Measurements from ENCODE around the gene DOCK9.

Gene DOCK9

GRCh38 chr13:98976338-98976737, 1.5 kb downstream of the DOCK9 start:
- no peak for DNase-seq

GRCh38 chr13:98975822-98976261, 2.0 kb downstream of the DOCK9 start:
- DNase-seq = no peak

DNA sequence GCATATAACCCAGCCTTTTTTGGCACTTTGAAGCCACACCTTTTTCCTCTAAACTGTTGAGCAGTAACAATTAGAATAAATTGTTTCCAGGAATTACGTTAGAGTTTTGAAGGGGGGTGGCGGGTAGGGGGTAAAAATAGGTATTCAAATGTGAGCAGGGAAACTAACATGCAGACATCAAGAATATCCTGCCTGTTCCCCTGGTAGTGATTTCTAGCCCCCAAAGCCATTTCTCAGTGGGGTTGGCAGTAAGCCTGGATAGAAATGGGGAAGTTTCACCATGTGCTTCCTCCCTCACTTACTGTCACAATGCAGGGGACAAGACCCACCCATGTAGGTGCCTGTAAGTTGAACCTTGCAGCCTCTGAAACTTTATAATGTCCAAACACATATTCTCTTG, 3.8 kb downstream of the DOCK9 start:
- no peak for DNase-seq

- no peak for DNase-seq
Measured at GRCh38 chr13:98972627-98973026, 5.2 kb downstream of the DOCK9 start.

DNA sequence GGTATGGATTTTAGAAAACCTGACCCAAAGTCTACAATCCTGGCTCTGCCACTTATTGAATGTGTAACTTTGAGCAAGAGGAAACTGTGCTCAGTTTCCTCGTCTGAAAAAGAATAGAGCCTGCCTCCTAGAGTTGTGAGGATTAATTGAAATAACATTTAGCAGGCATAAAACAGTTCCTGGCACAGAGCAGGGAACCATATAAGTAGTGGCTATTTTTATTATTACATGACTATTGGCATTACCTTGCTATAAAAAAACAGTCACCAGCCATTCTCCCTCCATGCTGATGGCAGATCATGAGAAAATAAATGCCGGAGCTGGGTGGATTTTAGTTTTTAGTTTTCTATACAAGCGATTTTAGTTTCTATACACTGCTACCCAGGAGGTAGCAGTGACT, 5.8 kb downstream of the DOCK9 start:
- no peak for DNase-seq

DNA sequence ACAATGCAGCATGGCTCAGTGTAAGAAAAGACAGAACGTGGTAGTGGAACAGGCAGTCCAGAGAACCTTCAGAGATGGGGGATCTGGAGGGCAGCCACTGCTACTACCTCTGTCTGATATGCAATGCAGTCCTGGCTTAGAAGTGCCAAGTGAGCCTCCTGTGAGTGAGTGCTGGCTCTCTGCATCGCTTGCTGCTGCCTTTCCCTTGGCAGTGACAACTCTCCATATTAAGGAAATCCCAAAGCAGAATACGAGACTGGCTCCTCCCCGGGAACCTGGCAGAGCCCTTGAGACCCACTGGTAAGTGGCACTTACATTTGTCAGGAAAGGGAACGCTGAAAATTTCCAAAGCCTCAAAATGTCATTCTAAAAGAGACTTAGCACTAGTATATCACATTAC, 7.5 kb downstream of the DOCK9 start:
- DNase-seq = no peak

DNA sequence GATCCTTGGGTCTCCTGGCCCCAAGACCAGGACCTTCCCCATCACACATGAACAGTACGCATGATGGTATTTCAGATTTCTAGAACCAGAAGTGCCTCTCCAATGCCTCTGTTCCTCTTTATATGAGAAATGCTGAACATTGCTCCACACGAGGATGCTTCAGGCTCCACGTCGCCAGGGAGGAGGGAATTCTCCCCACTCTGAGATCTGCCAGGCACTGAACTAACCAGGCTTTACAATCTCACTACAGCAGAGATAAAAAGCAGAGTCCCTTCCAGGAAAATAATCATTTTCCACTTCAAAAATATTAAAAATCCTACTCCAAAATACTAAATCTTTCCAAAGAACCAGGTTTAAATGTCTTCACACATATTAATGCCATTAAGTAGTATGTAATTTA, 10.4 kb downstream of the DOCK9 start:
- DNase-seq = no peak

DNA sequence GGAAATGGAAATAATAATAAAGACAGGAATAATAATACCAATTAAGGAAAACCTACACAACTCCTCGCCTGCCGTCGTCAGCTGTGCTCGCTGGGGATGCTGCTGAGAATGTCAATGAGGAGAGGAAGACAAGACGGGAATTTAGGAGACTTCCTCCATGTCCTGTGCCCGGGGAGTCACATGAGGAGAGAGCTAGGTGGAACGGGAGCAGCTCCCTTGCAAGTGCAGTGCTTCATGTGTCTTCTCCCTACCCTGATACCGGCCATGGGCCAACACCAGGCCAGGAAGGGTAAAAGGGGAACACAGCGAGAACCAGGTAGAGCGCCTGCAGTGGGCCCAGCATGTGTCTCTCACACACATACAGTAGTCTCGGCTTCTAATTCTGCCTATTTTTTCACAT, 11.8 kb downstream of the DOCK9 start:
- DNase-seq = no peak

GRCh38 chr13:98965325-98965724, 12.5 kb downstream of the DOCK9 start:
- DNase-seq = no peak

GRCh38 chr13:98963917-98964316, 13.9 kb downstream of the DOCK9 start:
- DNase-seq = no peak

GRCh38 chr13:98962901-98963590, 14.8 kb downstream of the DOCK9 start:
- DNase-seq = no peak

GRCh38 chr13:98961503-98962105, 16.3 kb downstream of the DOCK9 start:
- no peak for DNase-seq

DNA sequence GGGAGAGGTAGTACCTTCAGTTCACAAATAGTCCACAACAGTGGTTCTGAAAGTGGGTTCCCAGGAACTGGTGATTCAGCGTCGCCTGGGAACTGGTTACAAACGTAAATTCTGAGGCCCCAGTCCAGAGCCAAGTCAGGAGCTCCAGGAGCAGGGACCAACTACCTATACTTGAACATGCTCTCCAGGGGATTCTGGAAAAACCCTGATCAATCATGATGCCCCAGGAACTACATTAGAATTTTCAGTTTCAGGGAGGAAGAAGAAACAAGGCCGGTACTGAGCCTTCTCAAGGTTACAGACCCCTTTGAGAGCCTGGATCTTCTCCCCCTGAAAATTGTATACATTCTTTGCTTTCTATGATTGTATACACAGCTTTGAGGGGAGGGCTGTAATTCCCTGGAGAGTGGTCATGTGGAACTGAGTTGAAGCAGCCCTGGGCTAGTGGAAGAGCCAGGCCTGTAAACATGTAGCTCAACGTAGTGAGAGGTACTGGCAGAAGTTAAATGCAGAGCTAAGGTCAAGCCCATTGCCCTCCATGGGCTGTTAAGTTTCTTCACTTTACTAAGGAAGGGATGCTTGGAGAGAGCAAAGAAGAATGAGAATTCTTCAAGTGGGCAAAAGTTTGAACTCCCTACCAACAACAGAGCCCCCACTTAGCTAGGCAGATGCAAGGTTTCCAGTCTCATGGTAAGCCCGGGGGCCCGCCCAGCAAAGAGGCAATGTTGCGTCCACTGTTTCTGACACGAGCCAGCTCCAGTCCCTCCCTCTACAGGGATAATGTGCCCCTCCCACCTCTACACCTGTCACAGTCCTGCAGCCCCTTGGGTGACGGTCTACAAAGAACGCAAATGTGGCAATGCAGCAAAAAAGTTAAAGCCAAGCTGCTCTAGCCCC, 17.0 kb downstream of the DOCK9 start:
- DNase-seq = no peak

DNA sequence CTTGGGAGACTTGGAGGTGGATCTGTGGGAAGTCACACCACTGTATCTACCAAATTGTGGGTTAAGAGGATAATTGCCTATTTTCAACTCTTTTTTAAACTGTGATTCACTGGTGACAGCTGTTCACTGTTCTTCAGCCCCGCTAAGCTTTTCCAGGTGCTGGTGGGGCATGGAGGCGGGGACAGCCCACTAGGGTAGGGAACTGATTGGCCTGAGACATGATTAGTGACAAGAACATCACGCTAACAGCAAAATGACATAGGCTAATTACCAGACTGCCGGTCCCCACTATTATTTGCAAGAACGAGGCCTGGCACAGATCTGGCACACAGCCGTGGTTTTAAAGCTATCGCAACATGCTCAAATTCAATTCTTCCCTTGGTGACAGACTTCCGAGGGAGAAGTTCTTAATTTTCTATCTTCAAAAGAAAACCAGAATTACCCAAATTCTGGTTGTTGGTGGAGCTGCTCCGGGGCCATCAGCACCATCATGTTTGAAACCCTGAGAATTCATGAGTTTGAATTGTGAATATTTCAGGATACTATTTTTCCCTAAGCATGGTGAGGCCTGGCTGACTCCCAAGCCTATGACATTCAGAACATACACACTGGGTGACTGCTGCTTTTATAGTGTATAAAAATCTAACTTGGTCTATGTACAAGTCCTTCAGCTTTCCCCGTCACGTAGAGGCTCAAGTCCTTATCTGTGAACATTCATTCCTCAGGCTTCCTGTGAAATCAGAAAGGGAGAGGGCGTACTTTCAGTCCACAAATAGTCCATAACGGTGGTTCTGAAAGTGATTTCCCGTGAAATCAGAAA, 17.9 kb downstream of the DOCK9 start:
- DNase-seq = no peak

- no peak for DNase-seq
Measured at GRCh38 chr13:98959291-98959690, 18.6 kb downstream of the DOCK9 start.

DNA sequence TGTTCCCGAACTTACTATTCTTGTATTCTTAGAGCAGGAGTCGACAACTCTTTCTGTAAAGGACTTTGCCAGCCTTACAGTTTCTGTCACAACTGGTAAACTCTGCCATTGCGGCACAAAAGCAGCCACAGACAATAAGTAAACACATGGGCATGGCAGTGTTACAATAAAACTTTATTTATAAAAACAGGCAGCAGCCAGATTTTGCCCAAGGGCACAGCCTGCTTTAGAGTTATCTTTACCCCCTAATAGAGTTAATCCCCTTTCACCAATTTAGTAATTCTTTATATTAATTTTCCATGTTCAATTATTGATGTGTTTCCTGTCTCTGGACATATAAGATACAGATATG, 19.4 kb downstream of the DOCK9 start:
- no peak for DNase-seq

DNA sequence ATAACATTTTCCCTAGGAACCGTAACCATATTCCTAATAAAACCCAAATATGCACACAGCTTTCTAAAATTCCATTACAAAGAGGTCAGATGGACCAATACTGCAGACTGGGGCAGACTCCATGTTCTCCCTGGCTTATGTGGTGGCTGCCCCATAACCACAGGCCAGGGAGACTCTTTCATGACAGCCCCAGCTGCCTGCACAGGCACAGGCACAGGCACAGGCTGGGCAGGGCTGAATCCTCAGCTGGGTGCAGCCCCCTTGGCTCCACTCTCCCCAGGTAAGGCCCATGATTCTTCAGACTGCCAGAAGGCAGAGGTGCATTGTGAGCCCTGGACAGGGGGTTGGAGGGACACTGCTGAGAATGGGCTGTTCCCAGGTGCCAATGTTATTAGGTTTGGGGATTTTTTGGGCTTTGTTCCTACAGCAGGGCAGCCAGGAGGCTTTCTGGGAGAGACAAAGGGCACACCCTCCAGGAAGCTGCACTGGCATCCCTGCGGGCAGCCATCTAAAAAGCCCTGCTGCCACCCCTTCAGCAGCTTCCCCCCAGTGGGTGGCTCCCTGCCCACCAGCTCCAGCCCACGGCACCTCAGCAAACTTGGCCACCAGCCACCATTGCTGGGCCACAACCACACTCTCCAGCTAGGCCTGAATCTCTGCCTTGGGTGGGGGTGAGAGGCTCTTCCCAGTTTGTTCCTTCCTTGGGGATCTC, 20.0 kb downstream of the DOCK9 start:
- DNase-seq = no peak

- DNase-seq = no peak
Measured at GRCh38 chr13:98955336-98955735, 22.5 kb downstream of the DOCK9 start.

DNA sequence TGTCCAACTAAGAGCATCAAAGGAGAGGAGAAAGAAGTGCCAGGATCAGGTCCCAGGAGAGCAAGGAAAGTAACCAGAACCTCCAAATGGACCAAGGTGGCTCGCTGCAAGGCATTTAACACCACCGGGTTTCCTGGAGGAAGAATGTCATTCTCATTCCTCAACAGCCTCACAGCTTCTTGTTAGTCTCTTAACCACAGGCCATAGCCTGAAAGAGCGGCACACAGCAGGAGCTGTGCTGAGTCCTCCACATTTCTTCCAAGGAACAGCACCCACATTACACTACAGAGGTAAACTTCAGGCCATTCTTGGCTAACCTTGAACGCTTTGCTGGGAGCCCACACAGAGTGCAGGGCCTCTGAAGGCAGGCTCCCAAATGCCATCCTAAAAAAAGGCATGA, 23.6 kb downstream of the DOCK9 start:
- DNase-seq = no peak

DNA sequence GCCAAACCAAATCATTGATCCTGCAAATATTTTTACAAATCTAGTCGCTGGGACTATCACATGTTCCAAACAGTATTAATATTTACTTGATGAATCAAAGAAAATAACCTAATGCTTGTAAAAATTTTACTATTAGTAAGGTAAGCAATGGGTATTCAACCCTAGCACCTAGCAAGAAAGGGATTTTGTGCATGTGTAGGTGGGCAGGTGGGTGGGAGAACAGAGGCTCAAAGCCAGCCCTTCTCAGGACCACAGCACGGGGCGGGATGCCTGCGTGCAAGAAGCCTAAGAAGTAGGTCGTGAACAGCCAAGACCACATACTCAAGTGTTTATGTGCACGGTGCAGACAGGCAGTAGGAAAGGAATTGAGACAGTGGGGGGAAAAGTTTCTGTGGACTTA, 26.6 kb downstream of the DOCK9 start:
- DNase-seq = no peak

GRCh38 chr13:98950705-98951104, 27.2 kb downstream of the DOCK9 start:
- DNase-seq = no peak

DNA sequence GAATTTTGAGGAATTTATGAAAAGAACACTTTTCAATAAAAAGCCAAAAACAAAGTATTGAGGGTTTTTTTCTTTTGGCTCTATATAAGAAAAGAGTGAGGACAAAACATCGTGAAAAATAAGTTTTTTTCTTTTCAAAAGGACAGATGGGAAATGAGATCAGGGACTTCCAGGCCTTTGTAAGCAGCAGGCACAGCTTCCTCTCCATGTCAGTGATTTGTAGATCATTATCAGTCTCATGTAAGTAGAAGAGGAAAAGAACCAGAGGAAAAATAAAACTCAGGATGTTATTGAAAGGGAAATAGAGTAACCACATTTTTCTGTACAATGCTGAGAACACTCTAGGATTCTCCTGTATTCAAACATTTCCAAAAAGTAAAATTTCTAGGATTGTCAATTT, 29.9 kb downstream of the DOCK9 start:
- DNase-seq = no peak

All from CD4-positive, alpha-beta T cell treated with Interleukin-15 for 1 hour (primary cell).